HepG2 (cell line): ENCODE measurements around the gene TSC22D4.

Experiments used
- ATF2 ChIP-seq: sonication (generic); formaldehyde crosslinking; IDR thresholded peaks from 2 replicates; pipeline ENCODE4 v1.4.0; 2020; ENCODE audit warnings: missing genetic modification reagents
- CTCF ChIP-seq: sonication (generic); formaldehyde crosslinking; IDR thresholded peaks from 2 replicates; pipeline ENCODE4 v1.5.0; 2020; ENCODE audit warnings: mild to moderate bottlenecking, missing genetic modification reagents, moderate library complexity
- ELF4 ChIP-seq: sonication (generic); formaldehyde crosslinking; IDR thresholded peaks from 2 replicates; pipeline ENCODE4 v1.5.0; 2020; ENCODE audit warnings: missing genetic modification reagents, mild to moderate bottlenecking, moderate library complexity, borderline replicate concordance
- EZH2 ChIP-seq: conservative IDR thresholded peaks from 2 replicates; pipeline ENCODE4 v1.6.1; 2012; ENCODE audit warnings: mild to moderate bottlenecking, low read depth, low read length, moderate library complexity
- GABPA ChIP-seq, 2 experiments: IDR thresholded peaks; 2 replicates each; pipeline ENCODE4 v1.6.1; 2011 to 2016; ENCODE audit warnings: low read depth in 2 of 2, low read length in 1 of 2, missing biosample characterization in 1 of 2, missing genetic modification characterization in 1 of 2
- PATZ1 ChIP-seq: sonication (generic); formaldehyde crosslinking; IDR thresholded peaks from 2 replicates; pipeline ENCODE4 v1.4.0; 2020; ENCODE audit warnings: missing genetic modification reagents
- USF2 ChIP-seq, 2 experiments: sonication (generic) in 1 of 2; formaldehyde crosslinking in 1 of 2; IDR thresholded peaks; 2 replicates each; pipeline versions ENCODE4 v1.5.1 to v1.6.1; 2011 to 2020; ENCODE audit warnings: borderline replicate concordance in 1 of 2, low read depth in 1 of 2, low read length in 1 of 2, mild to moderate bottlenecking in 1 of 2, missing genetic modification reagents in 1 of 2, moderate library complexity in 1 of 2
- ZKSCAN8 ChIP-seq: IDR thresholded peaks from 2 replicates; pipeline ENCODE4 v1.6.1; 2016; ENCODE audit warnings: borderline replicate concordance, missing genetic modification reagents, missing compliant biosample characterization
- ZNF274 ChIP-seq: sonication (generic); formaldehyde crosslinking; IDR thresholded peaks from 2 replicates; pipeline ENCODE4 v1.5.1; 2020; ENCODE audit warnings: mild to moderate bottlenecking, missing genetic modification reagents
- ZNF343 ChIP-seq: sonication (generic); formaldehyde crosslinking; IDR thresholded peaks from 2 replicates; pipeline ENCODE4 v1.4.0; 2020; ENCODE audit warnings: mild to moderate bottlenecking, missing genetic modification reagents

- TF ChIP-seq PATZ1 (CRISPR knock-in tag) (peak; percentile 89), EZH2 (no peak), ZKSCAN8 (CRISPR knock-in tag) (no peak; the same call in 1 of the 2 replicates), ZNF343 (CRISPR knock-in tag) (0 out of 2 replicates have a peak, but pooled peaks have one; percentile 39), ATF2 (no peak), CTCF (CRISPR knock-in tag) (peak; percentile 69), USF2 (IDR thresholded peaks at IDR 0.05; ENCODE audit: low read depth, low read length) (no peak), USF2 (CRISPR knock-in tag; IDR thresholded peaks at IDR 0.05; ENCODE audit: borderline replicate concordance) (no peak), ELF4 (CRISPR knock-in tag) (no peak), GABPA (IDR thresholded peaks at IDR 0.05; ENCODE audit: low read depth, low read length) (no peak), GABPA (CRISPR knock-in tag; IDR thresholded peaks at IDR 0.05; ENCODE audit: low read depth) (no peak), ZNF274 (CRISPR knock-in tag) (no peak)
Observed at GRCh38 chr7:100493476-100494264, 14.7 kb upstream of the TSC22D4 start.
